ENCODE measurements around the gene VAC14. TPM values are rescaled to one million over a fixed set of nuclear protein-coding genes. Genes with fewer than 3 reads are reported as not detected.

Gene VAC14
- total RNA-seq, 2 donors from 2014 or later = 26.5 to 27.7 TPM

DNA sequence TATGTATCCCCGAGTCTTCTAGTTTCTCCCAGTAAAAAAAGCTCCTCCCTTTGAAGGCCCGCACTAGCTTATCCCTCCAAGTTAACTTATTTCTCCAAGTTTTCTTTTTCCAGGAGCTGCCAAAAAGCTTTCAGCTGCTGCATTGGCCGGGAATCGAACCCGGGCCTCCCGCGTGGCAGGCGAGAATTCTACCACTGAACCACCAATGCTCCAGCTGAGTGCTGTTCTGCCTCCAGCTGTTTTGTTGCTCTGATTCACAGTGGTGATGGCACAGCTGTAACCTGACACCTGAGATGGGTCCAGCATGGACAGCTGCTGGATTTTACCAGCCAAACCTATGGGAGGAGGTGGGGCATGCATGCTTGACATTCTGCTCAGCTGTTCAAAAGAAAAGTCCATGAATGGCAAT is 22.1 kb downstream of the VAC14 start:
- Histone ChIP-seq H3K4me3 (no peak overlapping the region), H3K27ac (no peak overlapping the region), H3K27me3 (no peaks in the 10 kb centered on the region), H3K9me3 (no peaks in the 10 kb centered on the region), H3K4me1 (no peaks in the 10 kb centered on the region), H3K36me3 (replicated peaks in 1 of 2; ENCODE audit: insufficient read depth in 1 of 2, low read depth in 2 of 2) (peaks cover 9 to 39% of the 10 kb centered on the region in 2 donors)
- ATAC-seq (peak; percentile 53), DNase-seq (peak; percentile 21 to 42 (median 36))
- 73 to 80% methylated on average over 8 of the region's 8 CpGs for WGBS, 2 donors
- intact Hi-C loops (cut with DNase I) = no loop called here
- no peak for TF ChIP-seq POLR2A (IDR thresholded peaks at IDR 0.05)
- TF ChIP-seq, protein P1, sequence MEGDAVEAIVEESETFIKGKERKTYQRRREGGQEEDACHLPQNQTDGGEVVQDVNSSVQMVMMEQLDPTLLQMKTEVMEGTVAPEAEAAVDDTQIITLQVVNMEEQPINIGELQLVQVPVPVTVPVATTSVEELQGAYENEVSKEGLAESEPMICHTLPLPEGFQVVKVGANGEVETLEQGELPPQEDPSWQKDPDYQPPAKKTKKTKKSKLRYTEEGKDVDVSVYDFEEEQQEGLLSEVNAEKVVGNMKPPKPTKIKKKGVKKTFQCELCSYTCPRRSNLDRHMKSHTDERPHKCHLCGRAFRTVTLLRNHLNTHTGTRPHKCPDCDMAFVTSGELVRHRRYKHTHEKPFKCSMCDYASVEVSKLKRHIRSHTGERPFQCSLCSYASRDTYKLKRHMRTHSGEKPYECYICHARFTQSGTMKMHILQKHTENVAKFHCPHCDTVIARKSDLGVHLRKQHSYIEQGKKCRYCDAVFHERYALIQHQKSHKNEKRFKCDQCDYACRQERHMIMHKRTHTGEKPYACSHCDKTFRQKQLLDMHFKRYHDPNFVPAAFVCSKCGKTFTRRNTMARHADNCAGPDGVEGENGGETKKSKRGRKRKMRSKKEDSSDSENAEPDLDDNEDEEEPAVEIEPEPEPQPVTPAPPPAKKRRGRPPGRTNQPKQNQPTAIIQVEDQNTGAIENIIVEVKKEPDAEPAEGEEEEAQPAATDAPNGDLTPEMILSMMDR (IDR thresholded peaks at IDR 0.05) = no peak

- H3K27me3 ChIP-seq = no peaks in the 10 kb centered on the region
- TF ChIP-seq POLR2A (IDR thresholded peaks at IDR 0.05) = no peak
- TF ChIP-seq, protein P1 (IDR thresholded peaks at IDR 0.05) = no peak
- H3K36me3 ChIP-seq (replicated peaks in 1 of 2; ENCODE audit: insufficient read depth in 1 of 2, low read depth in 2 of 2) = peaks cover 3 to 31% of the 10 kb centered on the region in 2 donors
- H3K9me3 ChIP-seq = no peaks in the 10 kb centered on the region
- no peak overlapping the region for H3K4me3 ChIP-seq
- no peak for ATAC-seq
- 86 to 91% methylated on average over 8 of the region's 8 CpGs for WGBS, 2 donors
- no peak overlapping the region for H3K27ac ChIP-seq
- no peak for DNase-seq
- intact Hi-C loops (cut with DNase I) = no loop called here
- H3K4me1 ChIP-seq = no peaks in the 10 kb centered on the region
These were observed 23.0 kb downstream of the VAC14 start for GRCh38 chr16:70777973-70778406.

DNA sequence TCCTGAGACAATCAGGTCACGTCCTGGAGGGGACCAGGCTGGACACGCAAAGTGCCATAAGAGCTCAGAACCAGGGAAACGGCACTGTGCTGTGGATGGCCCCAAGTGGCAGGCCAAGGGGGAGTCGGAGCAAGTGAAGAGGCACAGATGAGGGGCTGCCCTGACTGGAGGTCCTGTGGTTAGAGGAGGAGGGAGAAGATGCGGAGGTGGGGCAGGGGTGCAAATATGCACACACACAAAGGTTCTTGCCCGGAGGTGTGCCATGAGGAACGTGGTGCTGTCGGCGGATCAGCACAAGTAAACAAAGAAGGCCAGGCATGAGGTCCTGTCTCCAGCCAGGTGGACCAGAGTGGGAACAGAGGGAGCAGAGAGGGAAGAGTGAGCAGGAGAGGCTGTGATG is 23.5 kb downstream of the VAC14 start:
- intact Hi-C loops (cut with DNase I) = no loop called here
- Histone ChIP-seq H3K27me3 (no peaks in the 10 kb centered on the region), H3K27ac (no peak overlapping the region), H3K4me3 (no peak overlapping the region), H3K36me3 (replicated peaks in 1 of 2; ENCODE audit: insufficient read depth in 1 of 2, low read depth in 2 of 2) (peaks cover 0 to 26% of the 10 kb centered on the region in 2 donors), H3K4me1 (no peaks in the 10 kb centered on the region), H3K9me3 (no peaks in the 10 kb centered on the region)
- DNase-seq (no peak), ATAC-seq (no peak)
- TF ChIP-seq, protein P1 (IDR thresholded peaks at IDR 0.05) = no peak
- TF ChIP-seq POLR2A (IDR thresholded peaks at IDR 0.05) = no peak
- WGBS, 2 donors = 86 to 97% methylated on average over 9 of the region's 9 CpGs

- TF ChIP-seq, protein P1 (IDR thresholded peaks at IDR 0.05) = no peak
- TF ChIP-seq POLR2A (IDR thresholded peaks at IDR 0.05) = no peak
- Histone ChIP-seq H3K27me3 (no peaks in the 10 kb centered on the region), H3K36me3 (replicated peaks in 1 of 2; ENCODE audit: insufficient read depth in 1 of 2, low read depth in 2 of 2) (peaks cover 0 to 12% of the 10 kb centered on the region in 2 donors), H3K4me1 (no peaks in the 10 kb centered on the region), H3K4me3 (no peak overlapping the region), H3K9me3 (no peaks in the 10 kb centered on the region), H3K27ac (no peak overlapping the region)
- 84 to 89% methylated on average over 4 of the region's 4 CpGs for WGBS, 2 donors
- no peak for DNase-seq
- no peak for ATAC-seq
- intact Hi-C loops (cut with DNase I) = no loop called here
These were observed 25.6 kb downstream of the VAC14 start for GRCh38 chr16:70775399-70775798.

GRCh38 chr16:70774261-70774660 is 26.7 kb downstream of the VAC14 start:
- Histone ChIP-seq H3K4me3 (no peak overlapping the region), H3K27ac (no peak overlapping the region), H3K9me3 (no peaks in the 10 kb centered on the region), H3K4me1 (no peaks in the 10 kb centered on the region), H3K27me3 (no peaks in the 10 kb centered on the region), H3K36me3 (replicated peaks in 1 of 2; ENCODE audit: insufficient read depth in 1 of 2, low read depth in 2 of 2) (peaks cover 0 to 6% of the 10 kb centered on the region in 2 donors)
- no peak for DNase-seq
- TF ChIP-seq, protein P1 (IDR thresholded peaks at IDR 0.05) = no peak
- TF ChIP-seq POLR2A (IDR thresholded peaks at IDR 0.05) = no peak
- 90 to 91% methylated on average over 13 of the region's 13 CpGs for WGBS, 2 donors
- intact Hi-C loops (cut with DNase I) = no loop called here
- no peak for ATAC-seq
